HCEC 1CT (cell line): Measurements from ENCODE around the gene SCGB2B2.
"Not testable (repeated sequence)": the region's sequence is repeated elsewhere in the genome, so short reads cannot be mapped to it uniquely, and the experiment has no call there.

Experiments
- DNase-seq: peaks from one replicate; pipeline ENCODE4 v3.0.0-alpha.2; 2017

Gene SCGB2B2, protein sequence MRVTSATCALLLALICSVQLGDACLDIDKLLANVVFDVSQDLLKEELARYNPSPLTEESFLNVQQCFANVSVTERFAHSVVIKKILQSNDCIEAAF

DNA sequence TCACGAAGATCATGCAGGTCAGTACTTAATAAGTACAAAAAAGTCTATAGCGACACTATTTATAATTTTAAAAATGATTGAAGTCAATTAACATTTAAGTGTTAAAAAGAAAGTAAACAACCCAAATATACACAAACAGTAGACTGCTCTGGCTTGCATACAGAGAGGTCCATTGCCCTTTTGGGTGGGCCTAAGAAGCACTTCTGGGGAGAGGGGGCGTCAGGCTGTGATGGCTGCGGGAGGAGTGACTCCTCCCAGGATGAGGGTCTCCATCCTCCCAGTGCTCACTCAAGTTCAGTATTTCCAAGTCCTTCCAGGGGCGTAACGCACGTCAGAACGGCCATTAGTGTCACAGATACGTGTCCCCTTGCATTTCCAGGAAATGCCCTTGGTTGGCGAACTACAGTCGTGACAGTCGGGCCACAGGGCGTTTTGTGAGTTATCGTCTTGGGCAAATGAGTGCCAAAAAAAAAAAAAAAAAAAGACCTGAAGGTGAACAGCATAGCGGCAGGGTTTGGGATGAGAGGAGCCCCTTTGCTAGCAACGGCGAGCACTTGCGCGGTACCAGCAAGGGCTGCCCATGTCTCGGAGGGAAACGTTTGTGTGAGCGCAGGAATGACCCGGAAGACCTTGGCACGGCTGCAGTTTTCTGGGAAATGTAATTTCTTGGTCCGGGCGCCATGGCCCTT lies at the start of gene SCGB2B2:
Gene SCGB2B2, minus strand, starts transcription at position 463 of the 689 bp plus-strand sequence. CDS start 82,596 bp downstream, outside the sequence.
- peak; percentile 84 for DNase-seq

DNA sequence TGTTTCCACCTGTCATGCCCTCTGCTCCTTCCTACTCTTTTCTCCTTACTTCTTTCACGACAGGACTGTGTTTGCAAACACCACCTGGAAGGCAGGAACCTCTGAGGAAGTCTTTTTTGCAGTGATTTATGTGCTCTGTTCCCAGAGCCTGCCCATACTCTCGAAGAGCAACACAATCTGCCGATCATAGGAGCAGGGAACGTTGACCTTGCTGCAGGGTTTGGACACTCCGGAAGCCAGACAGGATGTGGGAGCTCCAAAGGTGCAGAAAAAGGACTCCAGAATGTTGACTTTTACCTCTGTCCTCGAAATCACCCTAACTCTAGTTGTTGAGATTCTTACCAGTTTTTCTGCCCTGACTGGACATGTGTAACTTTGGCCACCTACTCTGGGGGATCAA lies 48.4 kb upstream of the SCGB2B2 start:
- DNase-seq: no peak

DNA sequence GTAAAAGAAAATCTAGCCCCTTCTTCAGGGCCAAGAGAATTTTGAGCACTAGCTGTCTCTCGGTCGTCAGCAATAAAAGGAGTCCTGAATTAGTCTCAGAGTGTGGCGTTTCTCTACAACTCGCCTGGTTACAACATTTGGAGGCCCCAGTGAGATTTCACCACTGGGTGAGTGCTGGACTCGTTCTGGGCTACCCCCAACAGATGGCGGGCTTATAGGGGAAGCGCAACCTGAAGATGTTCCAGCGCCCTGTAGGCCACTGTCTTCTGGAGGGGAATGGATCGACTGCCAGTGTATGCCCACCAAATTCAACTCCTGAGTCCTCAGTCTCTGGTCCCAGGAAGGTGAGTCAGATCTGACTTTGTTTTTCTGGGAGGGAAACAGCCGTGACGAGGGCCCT lies 45.4 kb upstream of the SCGB2B2 start:
- DNase-seq: no peak

DNA sequence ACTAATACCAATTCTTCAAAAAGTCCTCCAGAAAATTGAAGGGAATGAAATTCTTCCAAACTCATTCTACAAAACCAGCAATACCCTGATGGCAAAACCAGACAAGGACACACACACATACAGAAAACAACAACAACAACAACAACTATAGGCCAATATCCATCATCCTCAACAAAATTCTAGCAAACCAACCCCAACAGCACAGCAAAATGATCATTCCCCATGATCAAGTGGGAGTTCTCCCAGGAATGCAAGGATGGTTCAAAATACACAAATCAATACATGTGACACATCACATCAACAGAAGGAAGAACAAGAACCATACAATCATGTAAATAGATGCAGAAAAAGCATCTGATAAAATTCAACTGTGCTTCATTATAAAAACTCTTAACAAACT lies 38.4 kb upstream of the SCGB2B2 start:
- DNase-seq: no peak

DNA sequence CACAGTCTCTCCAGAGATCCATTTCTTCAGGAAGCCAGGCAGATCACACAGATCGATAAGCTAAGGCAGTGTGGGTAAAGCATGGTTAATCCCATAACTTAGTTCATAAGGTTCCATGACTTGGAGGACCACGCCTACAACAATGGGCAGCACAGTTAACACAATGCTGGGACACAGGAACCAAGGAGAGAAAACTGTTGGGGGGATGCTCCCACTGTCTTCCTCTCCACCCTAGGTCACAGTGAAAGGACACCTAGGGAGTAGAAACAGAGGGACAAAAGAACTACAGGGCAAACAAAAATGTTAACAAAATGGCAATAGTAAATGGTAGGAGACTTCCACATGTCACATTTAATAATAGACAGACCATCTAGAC lies 36.3 kb upstream of the SCGB2B2 start:
- DNase-seq: no peak

DNA sequence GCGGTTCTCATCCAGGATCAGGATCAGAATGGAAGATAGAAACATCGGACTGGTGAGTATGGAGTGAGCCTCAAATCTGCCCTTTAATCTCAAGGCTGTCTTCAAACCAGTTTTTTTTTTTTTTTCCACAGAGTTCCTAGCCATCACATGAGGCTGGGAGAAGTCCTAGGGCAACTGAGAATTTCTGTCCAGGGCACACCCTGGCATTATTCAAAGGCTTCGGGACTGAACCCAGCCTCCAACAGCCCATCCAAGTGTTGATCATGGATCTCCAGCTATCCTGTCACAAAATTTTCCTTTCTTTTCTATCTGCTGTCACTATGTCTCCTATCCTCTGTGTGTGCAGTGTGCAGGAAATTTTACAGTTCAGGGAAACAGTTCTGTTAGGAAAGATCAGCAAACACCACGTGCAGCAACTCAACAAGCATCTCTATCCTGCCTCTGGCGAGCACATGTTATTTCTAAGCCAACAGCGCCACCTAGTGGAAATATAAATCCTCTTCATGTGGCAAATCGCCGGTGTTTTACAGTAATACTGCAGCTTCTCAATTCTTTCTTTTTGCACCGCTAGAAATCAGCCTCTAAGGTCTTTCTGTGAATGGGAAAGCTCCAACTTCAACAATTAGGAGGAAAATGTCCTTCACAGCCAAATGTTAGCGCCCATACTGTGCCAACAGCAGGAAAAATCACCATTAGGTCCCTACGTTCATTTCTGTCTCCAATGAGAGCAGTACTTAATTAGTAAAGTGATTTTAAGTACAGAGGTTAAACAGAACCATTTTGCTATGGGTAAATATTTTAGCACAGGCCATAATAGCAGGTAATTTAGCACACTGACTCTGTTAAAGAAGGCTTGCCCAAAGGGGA lies 35.7 kb upstream of the SCGB2B2 start:
- DNase-seq: peak; percentile 66

DNA sequence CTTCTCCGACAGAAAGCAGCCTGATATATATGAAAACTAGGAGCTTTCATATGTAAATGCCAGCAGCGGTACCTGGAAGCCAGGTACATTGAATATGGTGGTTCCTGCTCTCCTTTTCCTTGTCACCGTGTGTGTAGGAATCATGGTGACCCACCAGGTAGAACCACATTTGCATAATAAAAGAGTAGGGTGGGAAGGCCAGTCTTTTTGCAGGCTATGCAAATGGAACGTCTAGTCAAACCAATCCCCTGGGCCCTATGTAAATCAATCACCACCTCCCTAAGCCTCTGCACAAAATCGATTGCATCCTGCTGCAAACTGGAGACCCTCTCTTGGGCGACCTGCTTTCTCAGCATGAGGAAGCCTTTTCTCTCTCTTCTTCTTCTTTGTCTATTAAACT lies 34.9 kb upstream of the SCGB2B2 start:
- DNase-seq: no peak

DNA sequence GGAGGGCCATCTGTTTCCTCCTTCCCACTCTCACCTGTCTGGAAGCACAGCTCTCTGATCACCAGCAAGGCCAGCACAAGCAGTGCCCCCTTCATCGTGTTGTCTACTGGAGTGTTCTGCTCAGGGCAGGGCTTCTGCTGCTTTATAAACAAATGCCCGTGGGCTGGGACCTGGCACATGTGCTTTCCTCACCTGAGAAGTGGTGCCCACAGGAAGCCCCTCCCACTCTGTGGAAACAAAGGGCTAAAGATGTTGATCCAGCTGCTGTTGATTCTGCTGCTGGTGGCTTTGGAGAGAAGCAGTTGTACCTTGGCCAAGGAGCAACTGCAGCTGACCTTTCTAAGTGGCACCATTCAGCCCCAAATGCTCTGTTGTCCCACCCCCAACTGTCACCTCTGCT lies 30.7 kb upstream of the SCGB2B2 start:
- no peak for DNase-seq

DNA sequence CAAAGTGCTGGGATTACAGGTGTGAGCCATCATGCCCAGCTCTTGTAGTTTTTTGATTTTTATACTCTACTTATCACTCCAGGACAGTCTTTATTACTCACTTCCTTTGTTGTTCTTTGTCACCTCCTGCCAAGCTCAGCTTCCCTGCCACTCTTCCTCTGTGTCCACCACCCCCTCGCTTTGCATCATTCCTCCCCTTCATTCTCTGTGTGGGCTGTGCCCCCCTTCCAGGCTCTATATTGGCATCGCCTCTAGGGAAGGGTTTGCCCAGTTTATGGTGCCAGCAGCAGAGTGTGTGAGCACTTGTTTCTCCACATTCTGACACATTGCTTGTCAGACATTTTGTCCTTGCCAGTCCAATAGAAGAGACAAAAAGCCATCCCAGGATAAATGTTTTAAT lies 15.6 kb upstream of the SCGB2B2 start:
- no peak for DNase-seq

DNA sequence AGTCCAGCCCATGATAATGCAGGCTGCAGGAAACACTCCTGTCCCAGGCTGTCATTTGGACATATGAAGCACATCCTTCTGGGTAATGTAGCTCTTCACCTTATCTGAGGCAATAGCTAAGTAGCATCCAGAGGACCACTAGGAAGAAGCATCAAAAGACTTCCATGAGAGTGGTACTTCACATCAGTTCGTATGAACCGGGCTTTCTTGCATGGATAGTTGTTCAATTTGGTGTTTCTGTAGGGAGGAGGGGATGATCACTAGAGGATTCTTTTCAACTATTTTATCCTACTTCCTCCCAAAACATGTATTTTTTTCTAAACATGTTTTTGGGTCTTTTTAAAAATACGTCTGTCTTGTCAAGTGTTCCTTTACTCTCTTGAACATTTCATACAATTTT lies 13.4 kb upstream of the SCGB2B2 start:
- no peak for DNase-seq

DNA sequence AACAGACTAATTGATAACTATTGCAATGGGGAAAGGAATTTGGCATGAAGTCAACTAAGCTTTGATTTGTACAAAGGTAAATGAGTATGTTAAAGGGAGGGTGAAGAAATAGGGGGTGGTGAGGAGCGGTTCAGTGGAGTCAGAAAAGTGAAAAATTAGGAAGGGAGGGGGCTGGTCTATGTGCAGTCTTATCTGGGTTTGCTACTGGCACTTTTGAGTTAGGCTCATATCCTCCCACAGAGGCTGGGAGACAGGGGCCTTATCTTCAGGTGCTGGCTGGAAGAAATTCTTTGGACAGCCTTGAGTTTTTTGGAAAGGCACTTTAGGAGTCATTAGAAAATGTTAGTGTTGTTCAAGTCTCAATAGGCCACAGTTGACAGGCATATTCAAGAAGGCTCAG lies 11.6 kb upstream of the SCGB2B2 start:
- DNase-seq: no peak

DNA sequence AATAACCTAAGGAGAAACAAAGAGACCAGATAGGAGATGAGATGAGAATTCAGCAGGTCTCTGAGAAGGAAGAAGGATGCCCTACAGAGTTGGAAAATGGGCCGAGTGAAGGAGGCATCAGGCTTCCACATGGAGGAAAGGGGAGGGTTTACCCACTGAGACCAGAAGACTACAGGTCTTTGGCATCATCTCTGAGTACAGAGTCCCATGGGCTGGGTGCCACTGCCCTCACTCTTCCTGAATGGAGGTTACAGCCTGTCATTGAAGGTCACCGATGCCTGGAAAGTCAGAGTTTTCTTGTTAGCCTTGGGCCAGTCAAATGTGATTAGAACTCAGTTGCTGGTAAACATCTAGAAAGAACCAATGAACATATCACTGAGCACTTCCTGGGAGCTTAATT lies 10.4 kb upstream of the SCGB2B2 start:
- no peak for DNase-seq

DNA sequence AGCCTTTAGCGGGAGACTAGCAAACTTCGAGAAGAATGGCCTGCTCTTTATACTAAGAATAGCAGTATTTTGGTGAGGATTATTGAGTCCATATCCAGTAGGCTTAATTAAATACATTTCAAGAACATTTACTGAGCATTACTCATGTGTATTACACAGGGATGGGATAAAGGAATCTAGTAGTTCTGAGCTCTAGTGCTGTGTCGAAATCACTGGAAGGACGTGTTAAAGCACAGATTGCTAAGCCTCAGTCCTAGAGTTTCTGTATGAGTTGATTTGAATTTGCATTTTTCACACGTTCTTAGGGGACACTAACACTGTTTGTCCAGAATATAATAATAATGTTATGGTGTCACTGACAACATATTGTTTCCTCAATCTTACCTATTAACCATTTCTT lies 9.5 kb upstream of the SCGB2B2 start:
- DNase-seq: no peak

DNA sequence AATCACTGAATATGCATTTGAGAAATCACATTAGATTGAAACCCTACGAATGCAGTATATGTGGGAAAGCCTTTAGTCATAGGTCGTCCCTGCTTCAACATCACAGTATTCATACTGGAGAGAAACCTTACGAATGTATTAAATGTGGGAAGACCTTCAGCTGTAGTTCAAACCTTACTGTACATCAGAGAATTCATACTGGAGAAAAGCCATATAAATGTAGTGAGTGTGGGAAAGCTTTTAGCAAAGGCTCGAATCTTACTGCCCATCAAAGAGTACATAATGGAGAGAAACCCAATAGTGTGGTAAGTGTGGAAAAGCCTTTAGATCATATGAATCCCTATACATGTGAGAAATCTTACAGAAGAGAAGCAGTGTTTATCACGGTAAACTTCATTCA lies 8.3 kb upstream of the SCGB2B2 start:
- not testable (repeated sequence) for DNase-seq

DNA sequence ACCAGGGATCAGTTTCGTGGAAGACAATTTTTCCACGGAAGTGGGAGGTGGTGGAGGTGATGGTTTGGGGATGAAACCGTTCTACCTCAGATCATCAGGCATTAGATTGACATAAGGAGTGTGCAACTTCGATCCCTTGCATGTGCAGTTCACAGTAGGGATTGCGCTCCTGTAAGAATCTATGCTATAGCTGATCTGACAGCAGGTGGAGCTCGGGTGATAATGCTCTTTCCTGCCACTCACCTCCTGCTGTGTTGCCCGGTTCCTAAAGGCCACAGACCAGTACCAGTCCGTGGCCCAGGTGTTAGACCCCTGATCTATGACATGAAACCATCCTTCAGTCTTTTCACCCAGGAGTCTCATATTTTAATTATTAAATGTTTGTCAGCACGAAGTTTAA lies 4.5 kb upstream of the SCGB2B2 start:
- DNase-seq: no peak

DNA sequence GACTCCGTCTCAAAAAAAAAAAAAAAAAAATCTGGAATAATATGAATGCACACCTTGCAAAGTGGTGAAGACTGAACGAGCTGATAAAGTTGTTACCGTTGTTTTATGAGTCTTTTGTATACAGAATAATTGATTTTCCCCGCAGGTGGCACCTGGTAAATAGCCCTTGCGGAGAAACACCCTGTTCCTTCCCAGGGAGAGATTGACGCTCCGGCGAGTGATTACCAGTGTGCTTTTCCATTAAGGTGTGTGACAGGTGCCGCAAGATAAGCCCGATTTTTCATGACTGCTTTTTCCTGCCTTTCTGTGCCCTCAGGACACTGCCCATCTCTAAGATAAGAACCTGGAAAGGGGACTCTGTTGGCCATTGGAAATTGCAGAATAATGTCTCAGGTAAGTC lies 1.5 kb upstream of the SCGB2B2 start:
- DNase-seq: no peak

DNA sequence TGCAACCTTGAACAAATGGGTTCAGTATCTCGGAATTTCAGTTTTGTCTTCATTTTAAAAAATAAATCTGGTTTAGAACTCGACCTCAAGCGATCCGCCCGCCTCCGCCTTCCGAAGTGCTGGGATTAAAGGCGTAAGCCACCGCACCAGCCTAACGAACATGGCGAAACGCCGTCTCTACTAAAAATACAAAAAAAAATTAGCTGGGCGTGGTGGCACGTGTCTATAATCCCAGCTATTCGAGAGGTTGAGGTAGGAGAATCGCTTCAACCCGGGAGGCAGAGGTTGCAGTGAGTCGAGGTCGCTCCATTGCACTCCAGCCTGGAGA lies 1.1 kb upstream of the SCGB2B2 start:
- DNase-seq: no peak

DNA sequence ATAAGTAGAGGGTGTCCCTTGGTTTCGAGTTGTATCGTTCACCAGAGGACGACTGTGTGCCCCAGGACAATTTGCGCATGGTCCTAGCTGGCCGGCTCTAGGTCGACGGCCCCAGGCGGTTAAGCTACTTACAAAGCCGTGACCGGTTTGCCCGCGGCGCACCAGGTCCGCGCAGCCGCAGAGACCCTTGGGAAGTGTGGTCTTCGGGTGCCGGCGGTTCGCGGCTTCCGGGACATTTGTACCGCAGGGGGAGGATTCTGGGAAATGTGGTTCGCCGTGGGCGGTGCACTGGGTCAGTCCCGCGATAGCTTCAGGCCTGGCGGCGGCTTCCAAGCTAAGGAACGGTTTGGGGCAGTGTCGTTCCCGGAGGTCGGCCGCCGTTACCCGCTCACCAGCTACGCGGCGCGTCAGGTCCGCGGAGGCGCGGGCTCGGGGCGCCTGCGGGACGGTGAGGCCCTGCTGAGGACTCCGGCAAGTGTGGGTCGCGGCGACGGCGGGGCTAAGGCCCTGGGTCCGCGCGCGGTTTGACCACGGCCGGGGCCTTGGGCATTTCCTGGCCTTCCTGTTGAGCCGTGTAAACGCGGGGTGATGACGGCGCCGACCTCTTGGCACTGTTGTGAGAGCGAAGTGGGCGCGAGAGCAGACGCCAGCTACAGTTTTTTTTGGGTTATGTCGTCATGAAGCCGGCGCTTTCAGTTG lies 576 bp upstream of the SCGB2B2 start, which contains the start of gene ZNF302:
Gene ZNF302, plus strand, starts transcription at position 293 of the 699 bp plus-strand sequence. CDS start 1,127 bp downstream, outside the sequence.
- peak; percentile 98 for DNase-seq

DNA sequence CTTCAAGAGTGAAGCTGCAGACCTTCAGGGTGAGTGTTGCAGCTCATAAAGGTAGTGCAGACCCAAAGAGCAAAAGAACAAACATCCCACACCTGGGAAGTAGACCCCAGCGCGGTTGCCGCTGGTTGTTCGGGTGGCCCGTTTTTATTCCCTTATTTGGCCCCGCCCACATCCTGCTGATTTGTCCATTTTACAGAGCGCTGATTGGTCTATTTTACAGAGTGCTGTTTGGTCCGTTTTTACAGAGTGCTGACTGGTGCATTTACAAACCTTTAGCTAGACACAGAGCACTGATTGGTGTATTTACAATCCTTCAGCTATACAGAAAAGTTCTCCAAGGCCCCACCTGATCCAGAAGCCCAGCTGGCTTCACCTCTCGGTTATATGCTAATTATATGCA lies 1.0 kb downstream of the SCGB2B2 start:
- DNase-seq: no peak

DNA sequence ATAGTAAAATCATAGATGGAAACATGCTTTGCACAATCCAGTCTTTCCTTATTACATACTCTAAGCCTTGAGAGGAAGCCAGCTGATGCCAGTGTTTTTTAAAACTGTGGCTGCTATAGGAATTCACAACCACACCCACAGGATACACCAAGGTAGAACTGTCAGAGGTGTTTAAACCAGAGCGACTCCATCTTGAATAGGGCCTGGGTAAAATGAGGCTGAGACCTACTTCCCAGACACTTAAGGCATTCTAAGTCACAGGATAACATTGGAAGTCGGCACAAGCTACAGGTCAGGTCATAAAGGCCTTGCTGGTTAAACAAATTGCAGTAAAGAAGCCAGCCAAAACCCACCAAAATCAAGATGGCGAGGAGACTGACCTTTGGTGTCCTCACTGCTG lies 1.7 kb downstream of the SCGB2B2 start:
- DNase-seq: no peak

DNA sequence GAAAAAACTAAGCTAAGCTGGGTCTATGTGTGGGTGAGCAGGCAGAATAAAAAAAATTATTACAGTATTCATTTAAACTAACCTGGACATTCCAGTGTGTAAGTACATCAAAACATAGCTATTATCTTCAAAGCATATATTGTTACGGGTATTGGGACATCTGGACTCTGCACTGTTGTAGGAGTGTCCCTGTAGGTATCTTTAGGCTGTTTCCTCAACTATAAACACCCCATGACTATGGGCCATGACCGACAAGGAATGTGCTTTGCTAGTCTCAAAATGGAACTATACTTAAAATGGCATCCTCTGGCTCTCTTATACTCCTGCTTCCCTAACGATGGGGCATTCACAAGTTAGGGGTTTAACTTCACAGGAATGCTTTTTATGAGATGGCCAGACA lies 3.4 kb downstream of the SCGB2B2 start:
- DNase-seq: no peak

DNA sequence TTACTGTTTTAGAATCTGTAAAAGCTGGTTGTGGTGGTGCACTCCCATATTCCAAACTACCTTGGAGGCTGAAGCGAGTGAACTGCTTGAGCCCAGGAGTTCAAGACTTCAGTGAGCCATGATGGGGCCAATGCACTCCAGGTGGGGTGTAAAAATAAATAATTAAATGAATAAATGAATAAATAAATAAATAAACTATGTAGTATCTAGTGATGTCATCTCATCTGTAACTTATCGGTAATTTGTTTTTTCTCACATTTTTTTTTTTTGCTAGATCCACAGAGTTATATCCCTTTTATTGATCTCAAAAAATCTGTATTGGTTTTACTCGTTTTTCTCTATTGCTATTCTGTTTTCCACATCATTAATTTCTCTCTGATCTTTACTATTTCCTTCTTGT lies 5.0 kb downstream of the SCGB2B2 start:
- no peak for DNase-seq

DNA sequence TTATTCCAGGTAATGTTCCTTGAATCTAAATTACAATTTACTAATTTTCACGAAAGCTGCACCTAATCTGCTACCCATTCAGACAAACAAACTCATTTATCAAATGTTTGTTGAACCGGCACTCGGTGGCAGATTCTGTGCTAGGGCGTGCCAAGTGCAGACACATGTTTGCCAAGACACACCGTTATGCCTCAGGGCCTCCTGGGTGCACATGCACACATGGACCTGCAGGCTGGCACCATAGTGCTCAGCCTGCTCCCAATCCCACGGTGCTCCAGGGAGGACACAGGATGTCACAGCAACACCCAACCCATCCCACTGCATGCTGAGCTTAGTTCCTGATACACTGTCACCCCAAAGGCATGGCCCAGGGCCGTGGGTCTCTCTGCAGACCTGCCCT lies 7.7 kb downstream of the SCGB2B2 start:
- DNase-seq: no peak

DNA sequence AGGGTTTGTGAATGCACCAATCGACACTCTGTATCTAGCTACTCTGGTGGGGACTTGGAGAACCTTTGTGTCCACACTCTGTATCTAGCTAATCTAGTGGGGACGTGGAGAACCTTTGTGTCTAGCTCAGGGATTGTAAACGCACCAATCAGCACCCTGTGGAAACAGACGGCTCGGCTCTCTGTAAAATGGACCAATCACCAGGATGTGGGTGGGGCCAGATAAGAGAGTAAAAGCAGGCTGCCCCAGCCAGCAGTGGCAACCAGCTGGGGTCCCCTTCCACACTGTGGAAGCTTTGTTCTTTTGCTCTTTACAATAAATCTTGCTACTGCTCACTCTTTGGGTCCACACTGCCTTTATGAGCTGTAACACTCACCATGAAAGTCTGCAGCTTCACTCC lies 8.3 kb downstream of the SCGB2B2 start:
- not testable (repeated sequence) for DNase-seq
